Tibial nerve (tissue), 4 donors: ENCODE data around the gene NCSTN. TPM values are rescaled to one million over a fixed set of nuclear protein-coding genes. Genes with fewer than 3 reads are reported as not detected.

Experiments
- DNase-seq, 2 donors: peaks; one replicate each; pipeline ENCODE4 v3.0.0-alpha.2; 2019; ENCODE audit warnings: low spot score in 2 of 2
- H3K27ac ChIP-seq, 4 donors: fragments of 200-600 bp; sonication (generic) in 3 of 4; one replicate each; pipeline ENCODE4 v1.5.1; 2017 to 2019; ENCODE audit warnings: mild to moderate bottlenecking in 1 of 4
- H3K27me3 ChIP-seq, 2 donors: fragments of 200-600 bp; sonication (generic) in 1 of 2; one replicate each; pipeline versions ENCODE4 v1.5.1 to v1.6.0; 2017 to 2019
- H3K36me3 ChIP-seq, 3 donors: fragments of 200-600 bp; sonication (generic); one replicate each; pipeline ENCODE4 v1.5.1; 2018 to 2019
- H3K4me1 ChIP-seq, 4 donors: fragments of 200-600 bp; sonication (generic) in 3 of 4; one replicate each; pipeline ENCODE4 v1.5.1; 2017 to 2019
- H3K4me3 ChIP-seq, 4 donors: fragments of 200-600 bp; sonication (generic) in 3 of 4; one replicate each; pipeline ENCODE4 v1.5.1; 2017 to 2019; ENCODE audit warnings: mild to moderate bottlenecking in 1 of 4, moderate library complexity in 1 of 4
- H3K9me3 ChIP-seq, 4 donors: fragments of 200-600 bp; sonication (generic) in 3 of 4; one replicate each; pipeline ENCODE4 v1.5.1; 2017 to 2019
- CTCF ChIP-seq, 5 experiments: fragments of 200-600 bp in 3 of 5; fragments of 450-650 bp in 2 of 5; sonication (generic) in 3 of 5; IDR thresholded peaks; one replicate each; pipeline ENCODE4 v1.5.1; 2016 to 2019; ENCODE audit warnings: antibody characterized with exemption in 5 of 5, mild to moderate bottlenecking in 3 of 5, moderate library complexity in 2 of 5
- EP300 ChIP-seq, 2 donors: sonication (generic); formaldehyde crosslinking; IDR thresholded peaks; one replicate each; pipeline ENCODE4 v1.6.1; 2017; ENCODE audit warnings: antibody characterized with exemption in 2 of 2, mild to moderate bottlenecking in 1 of 2
- POLR2A ChIP-seq, 2 donors: fragments of 450-650 bp; IDR thresholded peaks; one replicate each; pipeline ENCODE4 v1.6.1; 2017; ENCODE audit warnings: antibody characterized with exemption in 2 of 2, mild to moderate bottlenecking in 2 of 2, moderate library complexity in 2 of 2
- WGBS, 2 donors: methylation state at CpG; one replicate each; pipeline ENCODE4 v1.1.5; 2018; 5-methylcytosine and 5-hydroxymethylcytosine counted together
- total RNA-seq, 4 donors: library from RNA; depleted of rRNA; stranded (reverse); fragments of >200 nt; gene quantifications; one replicate each; pipeline ENCODE4 v1.1.0, GENCODE V29; 2016

Gene NCSTN
- total RNA-seq, 4 donors from 2014 or later, result 60.6 to 85.5 (median 73.0) TPM

GRCh38 chr1:160402001-160402795 lies 59.0 kb downstream of the NCSTN start:
- Histone ChIP-seq H3K4me3 (no peak overlapping the region), H3K27ac (peak overlapping the region in 1 of 4 donors; percentile 86), H3K27me3 (no peaks in the 10 kb centered on the region), H3K9me3 (no peaks in the 10 kb centered on the region), H3K36me3 (no peaks in the 10 kb centered on the region), H3K4me1 (peaks cover 0 to 35% (median 0%) of the 10 kb centered on the region in 4 donors)
- no peak for DNase-seq
- 32 to 43% methylated on average over 9 of the region's 9 CpGs for WGBS, 2 donors
- no peak for TF ChIP-seq CTCF (IDR thresholded peaks at IDR 0.05)
- TF ChIP-seq EP300 (IDR thresholded peaks at IDR 0.05), result no peak
- TF ChIP-seq POLR2A (IDR thresholded peaks at IDR 0.05), result no peak

DNA sequence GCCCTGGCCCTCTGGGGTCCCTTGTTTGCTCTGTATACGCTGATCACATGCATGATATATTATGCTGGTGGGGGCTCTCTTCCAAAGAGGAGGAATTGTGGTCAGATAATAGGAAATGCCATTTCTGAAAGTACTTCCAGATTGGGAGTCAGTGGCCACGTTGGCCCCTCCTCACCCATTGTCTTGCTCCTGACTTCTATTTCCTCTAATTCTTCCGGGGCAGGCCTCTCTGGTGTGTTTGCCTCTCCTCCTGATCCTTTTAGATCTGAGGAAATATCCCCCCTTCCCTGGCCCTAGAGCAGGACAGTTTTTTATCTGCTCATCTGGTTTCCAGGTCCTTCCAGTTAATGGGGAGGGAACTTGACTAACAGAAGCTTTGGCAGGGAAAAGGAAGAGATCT lies 60.1 kb downstream of the NCSTN start:
- TF ChIP-seq EP300 (IDR thresholded peaks at IDR 0.05), result no peak
- TF ChIP-seq CTCF (IDR thresholded peaks at IDR 0.05), result no peak
- no peak for TF ChIP-seq POLR2A (IDR thresholded peaks at IDR 0.05)
- no peak overlapping the region for H3K27ac ChIP-seq
- H3K9me3 ChIP-seq, result no peaks in the 10 kb centered on the region
- no peak overlapping the region for H3K4me3 ChIP-seq
- DNase-seq, result no peak
- 52 to 56% methylated on average over 3 of the region's 3 CpGs for WGBS, 2 donors
- no peaks in the 10 kb centered on the region for H3K27me3 ChIP-seq
- H3K4me1 ChIP-seq, result peaks cover 0 to 35% (median 0%) of the 10 kb centered on the region in 4 donors
- H3K36me3 ChIP-seq, result peaks cover 0 to under 1% (median 0%) of the 10 kb centered on the region in 3 donors

DNA sequence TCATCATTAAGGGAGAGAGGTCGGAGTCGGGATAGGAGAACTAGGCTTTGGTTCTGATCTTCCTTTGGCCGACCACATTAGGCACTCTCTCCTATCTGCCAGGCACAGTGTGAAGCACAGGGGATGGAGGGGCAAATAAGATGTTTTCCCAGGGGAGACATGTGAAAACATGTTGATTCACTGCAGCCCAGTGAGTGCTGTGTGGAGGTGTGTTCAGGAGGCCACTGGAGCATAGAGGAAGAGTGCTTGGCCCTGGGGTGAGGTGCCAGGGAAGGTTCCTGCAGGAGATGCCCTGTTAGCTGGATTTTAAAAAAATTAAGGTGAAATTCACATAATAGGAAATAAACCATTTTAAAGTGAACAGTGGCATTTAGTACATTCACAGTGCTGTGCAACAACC lies 60.9 kb downstream of the NCSTN start:
- H3K36me3 ChIP-seq, result peaks cover 0 to 3% (median 0%) of the 10 kb centered on the region in 3 donors
- no peak for DNase-seq
- H3K4me1 ChIP-seq, result peaks cover 0 to 35% (median 0%) of the 10 kb centered on the region in 4 donors
- WGBS, 2 donors, result 84 to 90% methylated on average over 3 of the region's 3 CpGs
- H3K9me3 ChIP-seq, result no peaks in the 10 kb centered on the region
- H3K27ac ChIP-seq, result no peak overlapping the region
- no peak for TF ChIP-seq EP300 (IDR thresholded peaks at IDR 0.05)
- no peak for TF ChIP-seq POLR2A (IDR thresholded peaks at IDR 0.05)
- no peak for TF ChIP-seq CTCF (IDR thresholded peaks at IDR 0.05)
- H3K4me3 ChIP-seq, result no peak overlapping the region
- H3K27me3 ChIP-seq, result no peaks in the 10 kb centered on the region

- WGBS, 2 donors, result 61 to 64% methylated on average over 2 of the region's 2 CpGs
- DNase-seq, result no peak
- Histone ChIP-seq H3K27ac (no peak overlapping the region), H3K27me3 (no peaks in the 10 kb centered on the region), H3K4me1 (peaks cover 0 to 33% (median 0%) of the 10 kb centered on the region in 4 donors), H3K36me3 (peaks cover 0 to 3% (median 0%) of the 10 kb centered on the region in 3 donors), H3K9me3 (no peaks in the 10 kb centered on the region), H3K4me3 (no peak overlapping the region)
- no peak for TF ChIP-seq POLR2A (IDR thresholded peaks at IDR 0.05)
- no peak for TF ChIP-seq CTCF (IDR thresholded peaks at IDR 0.05)
- no peak for TF ChIP-seq EP300 (IDR thresholded peaks at IDR 0.05)
Observed at GRCh38 chr1:160405331-160405877, 62.2 kb downstream of the NCSTN start.
